ENCODE data around the gene RPH3AL.

Gene RPH3AL

DNA sequence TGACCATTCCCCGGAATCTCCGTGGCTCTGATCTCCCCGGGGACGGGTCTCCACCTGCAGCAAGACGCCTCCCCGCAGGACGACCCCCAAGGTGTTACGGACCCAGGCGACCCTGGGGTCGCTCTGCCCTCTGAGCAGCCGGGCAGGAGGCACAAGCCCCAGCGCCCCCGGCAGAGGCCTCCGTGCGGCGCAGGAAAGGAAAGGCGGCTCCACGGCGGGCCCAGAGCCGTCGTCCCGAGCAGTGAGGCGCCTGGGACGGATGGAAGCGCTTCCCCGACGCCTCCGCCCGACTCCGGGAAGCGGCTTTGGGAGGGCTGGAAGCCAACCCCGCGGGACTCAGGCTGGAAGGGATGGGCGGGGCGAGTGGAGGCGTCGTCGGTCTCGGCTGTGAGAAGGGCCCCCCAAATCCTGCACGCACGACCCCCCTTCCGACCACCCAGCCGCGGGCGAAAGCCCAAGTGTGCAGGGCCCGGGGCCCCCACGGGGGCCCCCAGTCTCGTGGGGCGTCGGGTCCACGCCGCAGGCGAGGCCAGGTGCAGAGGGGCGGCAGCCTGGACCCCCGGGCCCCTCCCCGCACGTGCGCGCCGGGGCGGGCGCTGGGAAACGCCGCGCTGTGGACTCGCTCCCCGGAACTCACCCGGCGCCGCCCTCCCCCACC lies 32.7 kb upstream of the RPH3AL start:
- TF ChIP-seq, protein P1, sequence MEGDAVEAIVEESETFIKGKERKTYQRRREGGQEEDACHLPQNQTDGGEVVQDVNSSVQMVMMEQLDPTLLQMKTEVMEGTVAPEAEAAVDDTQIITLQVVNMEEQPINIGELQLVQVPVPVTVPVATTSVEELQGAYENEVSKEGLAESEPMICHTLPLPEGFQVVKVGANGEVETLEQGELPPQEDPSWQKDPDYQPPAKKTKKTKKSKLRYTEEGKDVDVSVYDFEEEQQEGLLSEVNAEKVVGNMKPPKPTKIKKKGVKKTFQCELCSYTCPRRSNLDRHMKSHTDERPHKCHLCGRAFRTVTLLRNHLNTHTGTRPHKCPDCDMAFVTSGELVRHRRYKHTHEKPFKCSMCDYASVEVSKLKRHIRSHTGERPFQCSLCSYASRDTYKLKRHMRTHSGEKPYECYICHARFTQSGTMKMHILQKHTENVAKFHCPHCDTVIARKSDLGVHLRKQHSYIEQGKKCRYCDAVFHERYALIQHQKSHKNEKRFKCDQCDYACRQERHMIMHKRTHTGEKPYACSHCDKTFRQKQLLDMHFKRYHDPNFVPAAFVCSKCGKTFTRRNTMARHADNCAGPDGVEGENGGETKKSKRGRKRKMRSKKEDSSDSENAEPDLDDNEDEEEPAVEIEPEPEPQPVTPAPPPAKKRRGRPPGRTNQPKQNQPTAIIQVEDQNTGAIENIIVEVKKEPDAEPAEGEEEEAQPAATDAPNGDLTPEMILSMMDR (conservative IDR thresholded peaks at IDR 0.05; ENCODE audit: low read depth), result no peak
- DNase-seq (ENCODE audit: low spot score), result peak; percentile 12
- CTCF ChIA-PET, result interaction anchor here (0.6 to 0.8 kb wide), 6 partner anchors 9 to 239 kb away, joined by 3 to 5 read pairs (median 4); partner anchors contain the start of gene RPH3AL
- H3K27ac ChIP-seq, result peak overlapping the region; percentile 15; the same call in 1 of the 2 replicates
- POLR2A ChIA-PET (ENCODE audit: low non-redundant PET), result no interaction called here

DNA sequence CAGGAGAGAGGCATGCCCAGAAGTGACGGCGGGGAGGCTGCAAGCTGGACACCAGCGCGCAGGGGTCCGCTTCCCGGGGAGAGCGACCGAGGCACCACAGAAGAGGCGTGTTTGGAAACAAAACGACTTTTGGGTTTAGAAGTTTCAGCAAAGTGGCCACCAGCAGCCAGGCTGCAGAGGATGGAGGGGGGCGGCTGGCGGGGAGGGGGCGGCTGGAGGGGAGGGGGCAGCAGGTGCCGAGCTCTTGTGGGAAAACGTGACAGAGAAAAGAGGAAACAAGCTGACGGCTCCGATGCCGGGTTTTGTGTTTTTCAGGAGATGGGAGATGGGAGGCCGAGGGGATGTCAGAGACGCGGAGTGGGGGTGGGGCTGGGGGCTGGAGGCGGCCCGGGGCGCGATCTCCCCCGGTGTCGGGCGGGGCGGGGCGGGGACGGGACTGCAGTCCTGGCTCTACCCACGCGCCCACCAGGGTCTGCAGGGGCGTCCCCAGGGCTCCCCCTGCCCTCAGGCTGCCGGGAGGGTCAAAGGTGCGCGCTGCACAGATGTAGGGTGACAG lies 32.1 kb upstream of the RPH3AL start:
- TF ChIP-seq, protein P1 (conservative IDR thresholded peaks at IDR 0.05; ENCODE audit: low read depth), result no peak
- H3K27ac ChIP-seq, result no peak overlapping the region
- ChIA-PET CTCF (no interaction called here), POLR2A (ENCODE audit: low non-redundant PET) (no interaction called here)
- DNase-seq (ENCODE audit: low spot score), result no peak

DNA sequence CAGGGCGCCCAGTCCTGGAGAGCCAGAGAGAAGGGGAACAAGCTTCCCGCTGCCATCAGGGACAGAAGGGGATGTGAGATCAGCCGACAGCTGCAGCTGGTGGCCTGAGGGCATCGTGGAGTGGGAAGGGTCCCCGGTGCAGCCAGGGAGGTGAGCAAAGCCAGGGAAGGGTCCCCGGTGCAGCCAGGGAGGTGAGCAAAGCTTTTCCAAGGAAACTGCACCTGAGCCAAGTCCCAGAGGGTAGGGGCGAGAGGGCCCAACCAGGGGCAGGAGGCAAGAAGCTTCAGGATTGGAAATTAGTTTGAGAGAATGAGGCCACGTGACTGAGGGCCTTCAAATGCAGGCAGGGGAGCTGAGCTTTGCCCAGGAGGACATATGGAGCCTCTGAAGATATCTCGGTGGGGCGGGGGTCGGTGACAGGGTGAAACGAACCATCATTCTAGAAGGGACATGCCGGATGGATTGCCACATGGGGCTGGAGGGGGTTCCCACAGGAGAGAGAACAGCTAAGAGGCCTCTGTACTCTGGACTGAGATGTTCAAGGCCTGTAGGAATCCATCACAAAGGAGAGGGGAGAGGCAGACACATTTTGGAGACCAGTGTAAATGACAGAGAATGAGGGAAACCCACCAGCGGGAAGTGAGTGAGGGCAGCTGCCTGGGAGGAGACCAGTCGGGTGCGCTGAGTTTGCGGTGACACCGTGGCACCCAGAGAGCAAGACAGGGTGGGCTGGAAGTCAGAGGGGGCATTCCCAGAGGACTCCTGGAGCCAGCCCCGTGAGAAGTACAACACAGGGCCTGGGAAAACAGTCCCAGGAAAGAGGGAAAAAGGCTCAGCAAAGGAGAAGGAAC lies 31.4 kb upstream of the RPH3AL start:
- ChIA-PET CTCF (no interaction called here), POLR2A (ENCODE audit: low non-redundant PET) (no interaction called here)
- no peak for DNase-seq (ENCODE audit: low spot score)
- no peak overlapping the region for H3K27ac ChIP-seq
- TF ChIP-seq, protein P1 (conservative IDR thresholded peaks at IDR 0.05; ENCODE audit: low read depth), result no peak

DNA sequence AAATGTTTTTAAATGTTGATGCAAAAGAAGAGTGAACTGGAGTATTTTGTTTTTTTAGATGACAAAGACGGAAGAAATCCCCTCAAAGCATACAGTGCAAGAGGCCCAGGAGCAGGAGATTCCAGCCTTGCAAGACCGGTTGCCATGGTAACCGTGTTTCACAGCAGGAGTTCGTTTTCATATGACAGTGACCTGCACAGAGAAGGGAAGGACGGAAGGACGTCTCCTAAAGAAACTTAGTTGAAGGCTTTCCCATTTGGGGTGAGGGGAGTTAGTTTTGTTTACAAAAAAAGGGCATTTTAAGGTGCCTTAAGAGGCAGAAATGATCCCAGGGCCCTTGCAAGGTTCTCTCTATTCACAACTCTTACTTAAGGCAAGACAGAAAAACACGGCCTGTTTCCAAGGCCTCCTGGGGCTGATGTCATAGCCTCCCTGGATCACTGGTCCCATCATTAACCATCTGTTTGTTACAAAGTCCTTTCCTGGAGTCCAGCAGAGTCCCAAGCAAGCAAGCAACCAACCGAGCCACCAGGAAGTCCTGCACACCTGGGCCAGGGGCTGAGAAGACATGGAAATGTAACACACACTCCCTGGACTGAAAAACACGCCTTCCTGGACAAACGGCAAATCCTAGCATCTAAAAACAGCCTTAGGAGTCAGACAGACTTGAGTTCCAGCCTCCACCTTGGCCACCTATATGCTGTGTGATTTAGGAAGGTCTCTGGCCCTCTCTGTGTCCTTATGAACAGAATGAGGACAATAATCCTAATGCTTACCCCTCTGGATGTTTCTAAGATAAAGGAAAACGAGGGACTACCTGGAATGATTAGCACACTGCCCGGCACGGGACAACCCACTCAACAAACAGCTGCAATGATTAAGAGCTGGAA lies 30.3 kb upstream of the RPH3AL start:
- POLR2A ChIA-PET (ENCODE audit: low non-redundant PET), result no interaction called here
- H3K27ac ChIP-seq, result no peak overlapping the region
- no peak for DNase-seq (ENCODE audit: low spot score)
- TF ChIP-seq, protein P1 (conservative IDR thresholded peaks at IDR 0.05; ENCODE audit: low read depth), result no peak
- CTCF ChIA-PET, result interaction anchor here (0.8 kb wide), 1 partner anchor 231 kb away, joined by 6 read pairs; no protein-coding TSS in a partner anchor

DNA sequence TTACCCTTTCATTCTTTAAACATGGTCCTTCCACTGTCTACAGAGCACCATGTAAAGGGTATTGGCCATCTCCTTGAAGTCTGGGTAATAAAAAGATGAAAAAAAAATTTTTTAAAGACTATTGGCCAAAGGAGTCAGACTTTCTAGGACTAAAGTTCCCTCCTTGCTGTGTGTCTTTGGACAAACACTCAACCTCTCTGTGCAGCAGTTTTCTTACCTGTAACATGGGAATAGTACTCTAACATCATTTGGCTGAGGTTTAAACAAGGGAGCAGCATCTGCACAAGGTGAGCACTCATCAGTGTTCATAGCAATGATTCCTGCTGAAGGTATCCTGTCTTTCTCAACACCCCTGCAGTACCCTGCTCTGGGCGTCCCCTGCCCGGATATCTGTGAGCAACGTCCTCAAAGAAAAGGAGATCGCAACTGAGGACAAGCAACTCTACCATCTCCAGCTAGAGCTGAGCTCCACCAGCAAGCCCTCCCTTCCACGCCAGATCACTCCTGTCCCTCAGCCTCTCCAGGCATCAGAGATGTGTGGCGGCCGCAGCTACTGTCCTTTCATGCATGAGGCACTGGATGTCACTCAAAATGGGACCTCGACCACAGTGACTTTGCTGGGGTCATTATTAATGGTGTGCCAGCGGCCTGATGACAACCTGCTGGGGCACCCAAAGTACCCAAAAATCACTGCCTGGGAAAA lies 29.5 kb upstream of the RPH3AL start:
- no peak overlapping the region for H3K27ac ChIP-seq
- ChIA-PET CTCF (interaction anchor here (0.8 kb wide), 1 partner anchor 230 kb away, joined by 6 read pairs; no protein-coding TSS in a partner anchor), POLR2A (ENCODE audit: low non-redundant PET) (no interaction called here)
- DNase-seq (ENCODE audit: low spot score), result no peak
- TF ChIP-seq, protein P1 (conservative IDR thresholded peaks at IDR 0.05; ENCODE audit: low read depth), result no peak
